HG02798 (cell line): ENCODE results near the gene IMP3.
A peak's percentile ranks its signal among the peaks of the same experiment; 100 is the strongest.

Experiments used
- ATAC-seq: cut with Tn5 transposase; IDR thresholded peaks from one replicate; pipeline ENCODE4 v1.9.1; 2021; ENCODE audit warnings: mild to moderate bottlenecking; ENCODE audit not compliant: unreplicated experiment, poor library complexity

IMP3 gene

GRCh38 chr15:75625542-75626347 lies 14.3 kb downstream of the IMP3 start, which contains the start of gene SNUPN:
Gene SNUPN (minus strand): TSS chr15:75625725. CDS start chr15:75621051, 4,674 bp downstream.
- ATAC-seq: peak; percentile 86

DNA sequence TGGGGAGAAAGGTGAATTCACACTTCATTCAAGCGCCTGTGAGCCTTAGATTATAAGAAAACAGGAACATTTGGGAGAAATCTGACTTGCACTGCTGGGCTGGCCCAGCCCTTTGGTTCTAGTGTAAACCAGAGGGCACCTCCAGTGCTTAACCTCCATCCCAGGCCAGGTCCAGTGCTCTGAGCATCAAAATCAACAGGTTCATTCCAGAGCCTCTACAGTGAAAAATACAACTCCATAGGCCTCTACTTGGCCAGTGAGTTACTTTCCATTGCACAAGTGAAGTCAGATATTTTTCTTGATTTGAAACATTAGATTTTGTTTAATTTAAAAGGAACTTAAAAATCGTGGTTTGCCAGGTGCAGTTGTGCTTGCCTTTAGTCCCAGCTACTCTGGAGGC lies 17.5 kb downstream of the IMP3 start:
- ATAC-seq: no peak

DNA sequence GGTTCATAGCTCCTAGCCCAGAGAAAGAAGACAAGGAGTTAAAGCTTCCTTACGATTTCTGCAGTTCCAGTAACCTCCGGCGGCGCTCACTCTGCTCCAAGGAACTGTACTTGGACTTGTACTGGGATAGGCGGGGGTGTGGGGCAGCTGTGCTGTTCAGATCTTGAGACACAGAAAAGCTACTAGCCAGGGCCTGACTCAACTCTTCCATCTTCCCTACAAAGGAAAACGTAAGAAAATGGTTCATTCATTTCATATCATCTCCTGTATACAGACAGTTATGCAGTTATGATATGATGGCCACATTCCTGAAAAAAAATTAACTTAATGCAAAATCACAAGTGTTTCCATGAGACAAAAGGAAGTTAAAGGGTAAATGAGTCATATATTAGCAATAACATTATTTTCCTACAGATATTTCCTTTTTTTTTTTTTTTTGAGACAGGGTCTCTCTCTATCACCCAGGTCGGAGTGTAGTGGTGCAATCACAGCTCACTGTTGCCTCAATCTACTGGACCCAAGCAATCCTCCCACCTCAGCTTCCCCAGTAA lies 19.1 kb downstream of the IMP3 start:
- no peak for ATAC-seq

- no peak for ATAC-seq
These were observed 19.8 kb downstream of the IMP3 start for GRCh38 chr15:75620058-75620820.

GRCh38 chr15:75616766-75617165 lies 23.3 kb downstream of the IMP3 start:
- no peak for ATAC-seq

GRCh38 chr15:75606711-75607699 lies 33.0 kb downstream of the IMP3 start:
- ATAC-seq: no peak

- no peak for ATAC-seq
These were observed 34.0 kb downstream of the IMP3 start for GRCh38 chr15:75606026-75606425.

- ATAC-seq: no peak
These were observed 40.6 kb downstream of the IMP3 start for GRCh38 chr15:75599401-75599800.

- no peak for ATAC-seq
These were observed 41.7 kb downstream of the IMP3 start for GRCh38 chr15:75598361-75598760.

DNA sequence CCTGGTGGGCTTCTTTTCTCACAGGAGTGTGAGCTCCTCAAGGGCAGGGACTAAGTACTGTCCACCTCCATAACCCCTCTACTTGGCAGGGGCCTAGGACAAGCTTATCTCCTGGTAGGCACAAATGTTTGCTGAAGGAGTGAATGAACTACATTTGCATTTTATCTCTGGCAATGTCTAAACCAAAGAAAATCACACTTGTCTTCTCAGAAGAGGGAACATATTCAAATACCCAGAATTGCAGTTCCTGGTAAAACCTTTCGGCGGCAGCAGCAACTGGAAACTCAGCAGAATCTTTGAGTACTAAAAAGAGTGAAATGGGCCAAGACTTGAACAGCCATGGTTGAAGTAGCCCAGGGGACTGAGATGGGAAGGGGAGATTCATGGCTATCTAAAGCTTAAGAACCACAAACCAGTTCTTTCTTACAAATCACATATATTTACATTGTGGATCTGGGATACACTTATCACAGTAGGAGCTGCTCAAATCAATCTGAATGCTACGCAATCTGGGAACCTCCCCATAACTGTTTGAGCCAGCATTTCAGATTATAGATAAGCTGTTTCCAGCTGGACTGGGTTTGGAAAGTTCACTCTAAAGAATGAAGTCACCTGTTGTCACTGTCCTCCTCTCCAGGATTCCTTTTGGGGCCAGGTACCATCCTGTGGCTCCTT lies 42.2 kb downstream of the IMP3 start:
- no peak for ATAC-seq

DNA sequence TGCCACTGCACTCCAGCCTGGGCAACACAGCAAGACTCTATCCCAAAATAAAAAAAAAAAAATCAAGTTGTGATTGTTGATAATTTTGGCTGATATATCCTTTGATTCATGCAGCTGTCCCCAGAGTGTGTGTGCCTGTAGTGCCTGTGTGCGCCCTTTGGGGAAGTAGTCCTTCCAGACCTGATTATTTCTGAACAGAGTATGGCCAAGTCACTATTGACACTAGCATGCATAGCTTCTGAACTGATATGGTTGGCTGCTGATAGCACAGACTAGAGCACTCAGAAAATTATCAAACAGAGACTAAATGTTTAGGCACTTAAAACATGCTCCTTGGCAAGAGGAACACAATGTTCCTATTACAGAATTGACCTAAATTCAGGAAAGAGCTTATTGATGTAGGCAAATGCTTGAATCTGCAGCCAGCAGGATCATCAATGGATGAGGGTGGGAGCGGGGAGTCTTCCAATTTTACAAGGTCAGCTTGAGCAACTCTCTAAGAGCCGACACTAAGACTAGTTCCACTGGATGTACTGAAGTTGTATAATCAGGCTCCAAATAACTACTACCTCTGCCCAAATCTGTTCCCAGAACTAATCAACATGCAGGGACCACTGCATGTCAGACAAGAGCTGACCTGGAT lies 43.2 kb downstream of the IMP3 start:
- no peak for ATAC-seq

DNA sequence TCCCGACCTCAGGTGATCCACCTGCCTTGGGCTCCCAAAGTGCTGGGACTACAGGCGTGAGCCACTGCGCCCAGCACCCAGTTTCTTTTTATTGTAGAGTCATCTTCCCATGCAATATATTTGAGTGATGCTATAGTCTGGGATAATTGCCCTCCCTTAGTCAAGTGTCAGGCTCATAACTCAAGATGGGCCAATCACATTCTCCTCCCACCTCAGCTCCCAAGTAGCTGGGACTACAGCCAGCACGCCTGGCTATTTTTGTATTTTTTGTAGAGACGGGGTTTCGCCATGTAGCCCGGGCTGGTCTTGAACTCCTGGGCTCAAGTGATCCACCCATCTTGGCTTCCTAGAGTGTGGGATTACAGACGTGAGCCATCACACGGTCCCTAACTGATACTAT lies 45.7 kb downstream of the IMP3 start:
- no peak for ATAC-seq

GRCh38 chr15:75591655-75592364 lies 48.2 kb downstream of the IMP3 start:
- no peak for ATAC-seq

- ATAC-seq: no peak
These were observed 49.8 kb downstream of the IMP3 start for GRCh38 chr15:75590239-75590638.
